Stomach smooth muscle (tissue), 2 donors: ENCODE results near the gene CDH23.

ENCODE experiments used
- H3K27ac ChIP-seq: one replicate; pipeline ENCODE4 v1.7.0; 2013; ENCODE audit warnings: mild to moderate bottlenecking, low read length, inconsistent platforms
- H3K27me3 ChIP-seq, 2 donors: one replicate each; pipeline ENCODE4 v1.7.0; 2013; ENCODE audit warnings: low read length in 2 of 2; ENCODE audit not compliant: insufficient read depth in 2 of 2, control insufficient read depth in 1 of 2
- H3K36me3 ChIP-seq, 2 donors: one replicate each; pipeline ENCODE4 v1.7.0; 2013; ENCODE audit warnings: low read length in 2 of 2; ENCODE audit not compliant: control insufficient read depth in 2 of 2, insufficient read depth in 2 of 2
- H3K4me1 ChIP-seq: one replicate; pipeline ENCODE4 v1.7.0; 2013; ENCODE audit warnings: low read length; ENCODE audit not compliant: control insufficient read depth, insufficient read depth
- H3K4me3 ChIP-seq, 2 donors: one replicate each; pipeline ENCODE4 v1.7.0; 2013; ENCODE audit warnings: low read length in 2 of 2
- H3K9ac ChIP-seq, 2 donors: one replicate each; pipeline ENCODE4 v1.7.0; 2013; ENCODE audit warnings: low read length in 2 of 2, mild to moderate bottlenecking in 1 of 2
- H3K9me3 ChIP-seq, 2 donors: one replicate each; pipeline ENCODE4 v1.7.0; 2013; ENCODE audit warnings: low read length in 2 of 2; ENCODE audit not compliant: control insufficient read depth in 2 of 2
- donor health status: healthy.
- donor health status: Pancreatic carcinoma.

The CDH23 gene

DNA sequence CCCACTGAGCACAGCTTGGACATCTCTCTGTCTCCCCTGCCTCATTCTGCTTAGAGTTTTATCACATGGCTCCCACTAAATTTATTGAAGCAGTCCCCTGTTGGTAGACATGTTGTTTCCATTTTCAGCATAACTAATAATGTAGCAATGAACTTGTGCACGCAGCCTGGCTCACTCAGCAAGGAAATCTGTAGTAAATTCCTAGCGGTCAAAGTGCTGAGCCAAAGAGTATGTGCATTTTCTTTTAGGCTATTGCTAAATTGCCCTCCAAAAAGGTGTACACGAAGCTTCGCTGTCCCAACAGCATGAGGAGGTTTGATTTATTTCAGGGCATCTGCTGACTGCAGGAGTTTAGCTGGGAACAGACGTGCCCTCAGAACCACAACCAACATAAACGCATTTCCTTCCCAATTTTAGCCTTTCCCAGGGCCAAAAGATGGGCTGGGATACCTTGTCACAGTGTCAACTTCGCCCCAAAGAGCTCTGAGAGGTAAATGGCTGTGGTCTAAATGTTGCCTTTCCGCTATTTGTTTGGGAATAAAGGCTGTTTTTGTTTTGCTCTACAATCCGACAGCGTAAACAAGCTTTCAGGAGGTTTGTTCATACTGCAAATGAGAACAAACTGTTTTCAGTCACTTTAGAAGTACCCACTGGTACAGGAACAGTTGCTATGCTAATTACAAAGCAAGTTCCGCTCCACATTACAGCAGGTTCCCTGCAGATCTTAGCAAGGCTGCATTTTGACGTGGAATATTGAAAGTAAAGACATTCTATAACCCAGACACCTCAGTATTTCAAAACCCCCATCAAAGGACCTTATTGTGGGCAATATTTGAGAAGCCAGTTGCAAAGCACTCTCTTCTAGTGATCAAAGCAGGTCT is 359.8 kb downstream of the CDH23 start:
- H3K9me3 ChIP-seq: no peaks in the 10 kb centered on the region
- H3K9ac ChIP-seq: no peak overlapping the region
- H3K36me3 ChIP-seq: peaks cover 46 to 48% of the 10 kb centered on the region in 2 donors
- H3K27me3 ChIP-seq: no peaks in the 10 kb centered on the region
- H3K27ac ChIP-seq: no peak overlapping the region
- H3K4me3 ChIP-seq: no peak overlapping the region
- H3K4me1 ChIP-seq: peaks cover 9% of the 10 kb centered on the region

DNA sequence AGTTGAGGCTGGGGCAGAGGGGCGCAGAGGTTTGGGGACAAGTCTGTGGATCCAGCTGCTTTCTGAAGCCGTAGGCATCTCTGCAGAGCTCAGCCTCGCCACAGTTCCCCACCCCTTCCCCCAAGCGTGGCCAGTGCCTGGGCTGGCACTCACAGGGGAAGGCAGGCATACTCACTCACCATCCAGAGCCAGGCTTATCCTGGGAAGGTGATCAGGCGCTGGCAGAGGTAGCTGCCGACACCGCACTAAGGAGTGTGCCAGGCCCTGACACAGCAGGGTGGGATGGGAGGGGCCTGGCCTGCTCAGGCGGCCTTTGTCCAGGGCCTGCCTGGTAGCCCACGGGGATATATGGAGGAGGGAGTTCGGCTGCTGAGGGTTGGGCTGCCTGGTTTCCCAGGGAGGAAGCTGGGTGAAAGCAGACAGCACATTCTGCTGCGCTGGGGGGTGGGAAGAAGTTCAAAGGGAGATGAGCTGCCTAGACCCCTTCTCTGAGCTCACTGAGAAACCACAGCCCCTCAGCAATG is 360.7 kb downstream of the CDH23 start:
- no peak overlapping the region for H3K4me3 ChIP-seq
- H3K36me3 ChIP-seq: peaks cover 40 to 43% of the 10 kb centered on the region in 2 donors
- peaks cover 18% of the 10 kb centered on the region for H3K4me1 ChIP-seq
- H3K9me3 ChIP-seq: no peaks in the 10 kb centered on the region
- H3K27me3 ChIP-seq: no peaks in the 10 kb centered on the region
- H3K27ac ChIP-seq: no peak overlapping the region
- H3K9ac ChIP-seq: no peak overlapping the region

DNA sequence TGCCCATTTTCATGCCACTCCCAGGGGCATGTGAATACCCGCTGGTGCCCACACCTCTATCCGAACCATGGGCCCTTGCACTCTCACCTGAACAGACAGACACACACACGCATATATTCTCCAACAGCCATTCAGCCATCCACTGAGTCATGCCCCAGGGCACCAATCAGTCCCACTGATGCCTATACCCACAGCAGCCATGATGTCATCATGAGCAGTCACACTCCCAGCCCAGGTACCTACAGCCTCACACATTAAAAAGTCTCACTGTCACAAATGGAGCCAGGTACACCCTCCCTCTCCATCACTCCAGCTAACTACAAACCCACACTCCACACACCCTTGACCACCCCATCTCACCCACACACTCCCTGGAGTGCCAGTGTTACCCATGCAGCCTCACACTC is 364.4 kb downstream of the CDH23 start:
- Histone ChIP-seq H3K4me1 (peaks cover 38% of the 10 kb centered on the region), H3K9ac (no peak overlapping the region), H3K27me3 (no peaks in the 10 kb centered on the region), H3K9me3 (no peaks in the 10 kb centered on the region), H3K4me3 (no peak overlapping the region), H3K27ac (no peak overlapping the region), H3K36me3 (peaks cover 26 to 27% of the 10 kb centered on the region in 2 donors)

DNA sequence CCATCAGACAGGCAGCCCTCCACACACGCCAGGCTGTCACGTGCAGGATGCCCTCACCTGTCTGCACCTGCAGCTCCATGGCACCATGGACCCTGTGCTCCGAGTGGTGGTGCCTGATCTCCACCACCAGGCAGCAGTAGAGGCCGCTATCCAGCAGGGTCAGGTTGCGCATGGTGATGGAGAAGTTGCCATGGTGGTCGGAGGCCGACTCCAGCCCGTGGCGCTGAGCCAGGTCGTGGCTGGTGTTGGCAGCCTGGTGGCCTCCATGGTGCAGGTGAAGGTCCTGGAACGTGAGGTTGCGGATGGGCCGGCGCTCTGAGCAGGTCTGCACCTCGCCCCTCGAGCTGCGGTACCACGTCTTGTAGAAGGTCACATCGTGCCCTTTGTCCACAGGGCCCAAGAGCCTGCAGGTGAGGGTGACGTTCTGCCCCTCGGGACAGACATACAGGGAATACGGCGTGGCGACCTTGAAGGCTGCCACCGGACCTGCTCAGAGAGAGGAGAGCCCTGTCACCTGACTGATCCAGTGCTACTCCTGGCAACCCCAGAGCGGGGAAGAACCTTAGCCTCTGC is 364.9 kb downstream of the CDH23 start:
- H3K9ac ChIP-seq: no peak overlapping the region
- peaks cover 41% of the 10 kb centered on the region for H3K4me1 ChIP-seq
- H3K4me3 ChIP-seq: no peak overlapping the region
- no peaks in the 10 kb centered on the region for H3K9me3 ChIP-seq
- H3K36me3 ChIP-seq: peaks cover 25 to 26% of the 10 kb centered on the region in 2 donors
- no peak overlapping the region for H3K27ac ChIP-seq
- no peaks in the 10 kb centered on the region for H3K27me3 ChIP-seq

DNA sequence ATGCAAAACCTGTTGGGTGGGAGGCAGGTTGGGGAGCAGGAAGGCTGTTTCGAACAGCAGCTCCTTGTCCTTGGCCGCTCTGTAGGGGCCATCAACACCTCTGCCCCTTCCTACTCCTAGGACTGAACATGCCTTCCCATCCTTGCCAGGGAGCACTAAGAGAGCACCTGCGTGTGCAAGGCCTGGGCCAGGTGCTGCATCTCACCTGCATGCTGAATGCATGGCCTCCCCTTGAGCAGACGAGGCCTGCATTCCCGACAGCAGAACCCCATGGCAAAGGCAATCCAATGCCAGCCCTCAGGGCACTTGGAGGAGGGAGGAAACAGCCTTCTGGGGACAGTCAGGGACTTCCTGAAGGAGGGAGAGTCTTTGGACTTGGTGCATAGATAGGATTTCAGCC is 365.6 kb downstream of the CDH23 start:
- H3K27me3 ChIP-seq: no peaks in the 10 kb centered on the region
- no peaks in the 10 kb centered on the region for H3K9me3 ChIP-seq
- H3K4me1 ChIP-seq: peaks cover 48% of the 10 kb centered on the region
- no peak overlapping the region for H3K9ac ChIP-seq
- H3K4me3 ChIP-seq: no peak overlapping the region
- H3K27ac ChIP-seq: no peak overlapping the region
- H3K36me3 ChIP-seq: peaks cover 25 to 26% of the 10 kb centered on the region in 2 donors

DNA sequence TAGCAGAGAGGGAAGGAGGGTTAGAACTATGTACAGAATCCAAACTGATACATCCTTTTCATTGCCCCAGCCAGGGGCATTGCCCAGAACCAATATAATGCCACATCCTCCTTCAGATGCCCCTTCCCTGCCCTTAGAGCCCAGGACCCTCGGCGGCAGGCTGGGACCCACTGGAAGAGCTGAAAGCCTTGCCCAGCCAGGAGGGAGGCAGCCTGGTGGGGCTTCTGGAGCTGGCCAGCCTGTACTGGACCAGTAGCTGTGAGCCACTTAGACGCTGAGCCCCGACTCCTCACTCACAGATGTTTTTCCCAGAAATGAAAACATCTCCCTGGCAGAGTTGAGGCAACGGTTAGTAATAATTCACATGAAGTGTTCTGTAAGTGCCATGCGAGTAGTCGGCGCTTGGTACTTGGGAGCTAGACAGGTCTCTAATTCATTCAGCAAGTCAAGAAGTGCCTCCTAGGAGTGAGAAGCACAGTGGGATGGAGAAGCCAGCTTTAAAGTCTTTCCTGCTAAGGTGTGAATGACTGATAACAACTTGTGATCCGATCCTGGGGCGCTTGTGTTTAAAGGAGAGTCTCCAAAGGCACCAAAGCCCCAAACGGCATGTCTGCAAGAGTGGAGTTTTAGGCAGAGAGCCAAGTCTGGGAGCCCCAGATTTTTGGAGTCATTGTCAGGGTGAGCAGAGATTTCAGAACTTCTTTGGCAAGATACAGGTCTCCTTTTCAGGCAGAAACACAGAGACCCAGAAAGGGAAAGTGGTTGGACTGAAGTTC is 366.8 kb downstream of the CDH23 start:
- peaks cover 57% of the 10 kb centered on the region for H3K4me1 ChIP-seq
- peak overlapping the region; percentile 18 for H3K27ac ChIP-seq
- no peak overlapping the region for H3K9ac ChIP-seq
- no peaks in the 10 kb centered on the region for H3K27me3 ChIP-seq
- peaks cover 17% of the 10 kb centered on the region in 2 donors for H3K36me3 ChIP-seq
- no peak overlapping the region for H3K4me3 ChIP-seq
- no peaks in the 10 kb centered on the region for H3K9me3 ChIP-seq

DNA sequence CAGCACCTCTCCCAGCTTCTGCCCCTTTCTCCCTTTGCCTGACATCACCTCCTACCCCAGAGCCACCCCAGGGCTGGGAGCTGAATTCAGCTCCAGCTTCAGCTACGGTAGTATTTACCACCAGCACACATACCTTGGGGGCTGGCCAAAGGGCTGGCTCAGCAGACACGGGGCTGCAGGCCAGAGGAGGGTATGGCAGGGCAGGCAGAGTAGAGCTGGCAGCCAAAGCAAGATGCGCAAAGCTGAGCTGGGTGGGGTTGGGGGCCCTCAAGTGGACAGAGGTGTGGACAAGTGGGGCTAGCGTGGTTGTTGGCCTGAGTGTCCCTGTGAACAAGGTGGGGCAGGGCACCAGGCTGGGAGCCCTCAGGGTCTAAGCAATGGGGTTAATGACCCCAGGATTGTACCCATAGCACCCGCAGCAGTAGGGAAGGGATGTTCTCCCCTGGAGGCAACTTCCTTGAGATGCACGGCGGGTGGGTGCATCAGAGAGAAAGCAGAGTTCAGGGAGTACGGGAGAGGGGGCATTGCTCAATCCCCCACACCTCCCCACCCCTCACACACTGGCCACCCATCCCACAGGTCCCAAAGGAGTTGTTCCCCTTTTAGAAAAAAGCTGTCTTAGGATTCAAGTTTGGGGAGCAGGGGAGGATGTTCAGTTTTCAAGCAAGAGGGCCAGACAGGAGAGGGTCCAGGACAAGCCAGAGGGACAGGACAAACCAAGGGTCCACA is 368.6 kb downstream of the CDH23 start:
- Histone ChIP-seq H3K9ac (no peak overlapping the region), H3K27ac (peak overlapping the region; percentile 53), H3K27me3 (no peaks in the 10 kb centered on the region), H3K36me3 (peaks cover 13 to 14% of the 10 kb centered on the region in 2 donors), H3K4me1 (peaks cover 72% of the 10 kb centered on the region), H3K4me3 (peak overlapping the region in 1 of 2 donors; percentile 29), H3K9me3 (no peaks in the 10 kb centered on the region)

DNA sequence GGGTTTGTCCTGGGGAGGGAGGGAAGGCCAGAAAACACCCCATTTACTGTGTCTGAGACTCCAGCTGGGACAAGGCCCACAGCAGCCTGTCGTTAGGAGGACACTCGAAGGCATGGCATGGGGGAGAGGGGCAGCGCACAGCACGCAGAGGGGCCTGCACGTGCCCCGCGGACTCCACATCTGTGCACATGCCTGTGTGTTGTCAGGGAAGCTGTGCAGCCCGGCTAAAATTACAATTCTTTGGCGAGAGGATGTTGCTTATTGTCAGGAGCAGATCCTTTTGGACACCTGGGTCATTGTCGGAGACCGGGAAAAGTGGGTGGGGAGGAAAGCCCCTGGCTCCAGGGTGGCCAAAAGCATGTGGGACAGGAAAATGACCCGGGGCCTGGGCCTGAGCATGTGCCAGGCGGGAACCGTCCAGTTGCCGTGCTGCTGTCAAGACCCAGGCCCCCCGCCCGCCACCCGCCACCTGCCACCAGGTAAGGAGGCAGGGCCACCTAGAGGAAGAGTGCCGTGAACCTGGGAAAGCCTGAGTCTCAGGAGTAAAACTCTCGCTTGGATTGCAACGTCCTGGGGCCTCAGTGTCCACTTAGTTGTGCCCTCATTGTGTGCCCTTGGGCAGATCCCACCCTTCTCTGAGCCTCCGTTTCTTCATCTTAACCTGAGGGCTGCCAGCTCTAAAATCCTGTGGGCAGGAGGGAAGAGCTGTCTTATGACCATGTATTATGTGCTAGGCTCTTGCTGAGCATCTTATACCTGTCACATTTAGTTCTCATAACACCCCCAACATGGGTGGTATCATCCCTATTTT is 369.4 kb downstream of the CDH23 start:
- Histone ChIP-seq H3K9ac (no peak overlapping the region), H3K27me3 (no peaks in the 10 kb centered on the region), H3K27ac (peak overlapping the region; percentile 64), H3K9me3 (no peaks in the 10 kb centered on the region), H3K4me3 (no peak overlapping the region), H3K4me1 (peaks cover 79% of the 10 kb centered on the region), H3K36me3 (peaks cover 8% of the 10 kb centered on the region in 2 donors)

DNA sequence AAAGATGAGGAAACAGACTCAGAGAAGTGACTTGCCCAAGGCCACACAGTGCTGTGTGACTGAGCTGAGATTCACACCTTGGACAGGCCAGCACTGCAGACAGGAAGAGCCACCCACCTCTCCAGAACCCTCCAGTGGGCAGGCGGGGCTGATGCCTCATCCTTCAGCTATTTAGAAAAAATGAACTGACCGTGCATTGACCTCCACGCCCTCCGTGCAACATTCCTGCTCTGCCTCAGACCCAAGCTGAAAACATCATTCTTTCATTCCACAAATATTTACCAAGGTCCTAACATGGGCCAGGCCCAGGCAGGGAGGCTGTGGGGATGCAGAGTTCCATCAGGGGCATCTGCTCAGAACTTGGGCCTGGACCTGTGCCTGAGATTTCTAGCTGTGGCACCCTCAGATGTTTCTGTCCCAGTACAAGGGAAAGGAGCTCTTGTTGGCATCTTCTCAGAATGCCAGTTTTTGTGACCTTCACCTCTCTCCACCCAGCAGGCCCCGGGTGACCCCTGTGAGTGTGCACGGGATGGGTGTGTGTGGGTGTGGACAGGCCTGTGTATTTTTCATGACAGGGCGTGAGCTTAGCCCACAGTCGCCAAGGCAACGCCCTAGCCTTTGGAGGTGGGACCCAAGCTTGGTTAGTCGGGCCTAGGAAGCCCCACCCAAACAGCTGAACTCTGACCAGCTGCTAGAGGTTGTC is 370.1 kb downstream of the CDH23 start:
- no peaks in the 10 kb centered on the region for H3K27me3 ChIP-seq
- peak overlapping the region; percentile 64 for H3K27ac ChIP-seq
- peaks cover 3 to 4% of the 10 kb centered on the region in 2 donors for H3K36me3 ChIP-seq
- H3K4me3 ChIP-seq: peak overlapping the region in 1 of 2 donors; percentile 29
- H3K9ac ChIP-seq: peak overlapping the region in 1 of 2 donors; percentile 17
- peaks cover 82% of the 10 kb centered on the region for H3K4me1 ChIP-seq
- no peaks in the 10 kb centered on the region for H3K9me3 ChIP-seq
